D721Med (cell line): ENCODE results near the gene NAXD.
"Not testable (repeated sequence)": the region's sequence is repeated elsewhere in the genome, so short reads cannot be mapped to it uniquely, and the experiment has no call there.

Experiments
- DNase-seq: peaks from one replicate; pipeline ENCODE4 v3.0.0; 2011; ENCODE audit warnings: low spot score; ENCODE audit not compliant: insufficient read length
- FAIRE-seq: peaks from 2 replicates; lab custom pipeline; 2011; peaks lifted over from hg19 to GRCh38; lab: Jason Lieb, UNC
- TF ChIP-seq, protein P1 (sequence below): IDR thresholded peaks from 2 replicates; pipeline ENCODE4 v1.5.1; 2012; ENCODE audit warnings: mild to moderate bottlenecking, control low read depth; ENCODE audit not compliant: insufficient read depth; ENCODE audit errors: missing control alignments

The NAXD gene

DNA sequence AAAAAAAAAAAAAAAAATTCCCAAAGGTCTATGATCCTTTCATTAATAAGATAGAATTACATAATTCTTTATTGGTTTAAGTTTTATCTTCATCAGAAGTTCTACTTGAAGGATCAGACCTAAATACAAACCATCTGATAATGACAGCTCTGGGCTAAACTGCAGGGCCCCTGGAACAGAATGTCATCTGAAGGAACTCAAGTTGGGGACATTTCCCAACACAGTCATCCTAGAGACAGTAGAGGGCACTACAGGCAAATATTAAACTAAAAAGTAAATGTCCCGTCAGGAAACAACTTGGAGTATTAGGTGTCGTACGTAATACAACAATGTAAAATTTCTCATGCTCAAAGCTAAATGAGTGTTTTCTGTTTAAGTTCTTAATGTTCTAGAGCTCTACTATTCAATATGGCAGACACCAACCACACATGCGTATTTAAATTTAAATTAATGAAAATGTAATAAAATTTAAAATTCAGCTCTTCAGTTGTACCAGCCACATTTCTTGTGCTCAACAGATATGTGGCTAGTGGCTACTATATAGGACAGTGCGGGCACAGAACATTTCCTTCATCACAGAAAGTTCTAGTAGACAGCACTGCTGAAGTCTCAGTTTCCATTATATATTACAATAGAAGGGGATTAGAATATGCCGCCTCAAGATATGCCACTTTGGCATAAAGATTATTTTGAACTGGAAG is 21.8 kb upstream of the NAXD start:
- DNase-seq: no peak
- TF ChIP-seq, protein P1, sequence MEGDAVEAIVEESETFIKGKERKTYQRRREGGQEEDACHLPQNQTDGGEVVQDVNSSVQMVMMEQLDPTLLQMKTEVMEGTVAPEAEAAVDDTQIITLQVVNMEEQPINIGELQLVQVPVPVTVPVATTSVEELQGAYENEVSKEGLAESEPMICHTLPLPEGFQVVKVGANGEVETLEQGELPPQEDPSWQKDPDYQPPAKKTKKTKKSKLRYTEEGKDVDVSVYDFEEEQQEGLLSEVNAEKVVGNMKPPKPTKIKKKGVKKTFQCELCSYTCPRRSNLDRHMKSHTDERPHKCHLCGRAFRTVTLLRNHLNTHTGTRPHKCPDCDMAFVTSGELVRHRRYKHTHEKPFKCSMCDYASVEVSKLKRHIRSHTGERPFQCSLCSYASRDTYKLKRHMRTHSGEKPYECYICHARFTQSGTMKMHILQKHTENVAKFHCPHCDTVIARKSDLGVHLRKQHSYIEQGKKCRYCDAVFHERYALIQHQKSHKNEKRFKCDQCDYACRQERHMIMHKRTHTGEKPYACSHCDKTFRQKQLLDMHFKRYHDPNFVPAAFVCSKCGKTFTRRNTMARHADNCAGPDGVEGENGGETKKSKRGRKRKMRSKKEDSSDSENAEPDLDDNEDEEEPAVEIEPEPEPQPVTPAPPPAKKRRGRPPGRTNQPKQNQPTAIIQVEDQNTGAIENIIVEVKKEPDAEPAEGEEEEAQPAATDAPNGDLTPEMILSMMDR: peak; percentile 72
- no peak for FAIRE-seq

DNA sequence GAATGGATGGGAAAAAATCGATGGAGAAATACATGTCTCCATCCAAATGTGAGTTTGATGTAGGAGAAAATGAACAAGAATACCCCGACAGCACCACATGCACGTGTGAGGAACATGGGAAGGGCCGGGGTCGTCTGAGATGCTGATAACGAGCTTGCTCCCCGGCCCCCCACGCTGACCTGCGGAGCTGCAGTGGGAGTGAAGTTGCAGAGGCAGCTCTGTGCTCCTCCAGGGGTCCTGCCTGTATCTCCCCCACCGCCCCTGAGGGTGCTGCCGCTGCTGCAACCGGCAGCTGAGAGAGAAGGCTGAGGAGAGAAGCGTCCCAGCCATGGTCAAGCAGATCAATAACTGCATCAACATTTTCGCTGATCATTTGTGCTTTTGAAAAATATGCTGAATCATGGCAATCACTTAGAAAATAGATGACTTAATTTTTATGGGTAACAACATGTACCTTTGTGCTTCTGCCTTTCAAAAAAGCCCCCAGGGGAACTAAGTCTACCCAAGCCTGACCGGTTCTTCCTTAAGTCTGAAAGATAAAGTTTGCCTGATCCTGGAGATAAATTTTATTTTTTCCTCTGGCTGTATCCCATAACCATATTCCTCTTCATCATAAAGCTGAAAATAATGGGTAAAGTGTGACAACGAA is 18.2 kb upstream of the NAXD start:
- TF ChIP-seq, protein P1: no peak
- no peak for FAIRE-seq
- DNase-seq: no peak

DNA sequence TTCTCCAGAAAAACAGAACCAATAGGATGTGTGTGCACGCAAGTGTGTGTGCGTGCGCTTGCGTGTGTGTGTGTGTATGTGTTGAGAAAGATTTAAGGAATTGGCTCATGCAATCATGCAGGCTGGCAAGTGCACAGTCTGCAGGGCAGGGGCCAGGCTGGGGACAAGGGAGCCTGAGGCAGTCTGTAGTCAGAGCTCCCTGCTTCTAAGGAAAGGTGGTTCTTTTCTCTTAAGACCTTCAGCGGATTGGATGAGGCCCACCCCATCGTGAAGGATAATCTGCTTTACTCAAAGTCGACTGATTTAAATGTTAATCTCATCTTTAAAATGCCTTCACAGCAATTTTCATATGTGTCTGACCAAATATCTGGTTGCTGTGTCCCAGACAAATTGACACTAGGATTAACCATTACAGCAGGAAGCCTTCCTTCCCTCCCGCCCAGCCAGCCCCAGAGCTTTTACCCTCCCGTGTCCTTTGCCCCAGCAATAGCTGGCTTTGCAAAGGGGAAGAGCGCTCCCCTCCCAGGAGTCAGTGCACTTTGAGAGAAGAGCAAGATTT is 15.0 kb upstream of the NAXD start:
- FAIRE-seq (no peak), DNase-seq (no peak)
- TF ChIP-seq, protein P1: no peak

DNA sequence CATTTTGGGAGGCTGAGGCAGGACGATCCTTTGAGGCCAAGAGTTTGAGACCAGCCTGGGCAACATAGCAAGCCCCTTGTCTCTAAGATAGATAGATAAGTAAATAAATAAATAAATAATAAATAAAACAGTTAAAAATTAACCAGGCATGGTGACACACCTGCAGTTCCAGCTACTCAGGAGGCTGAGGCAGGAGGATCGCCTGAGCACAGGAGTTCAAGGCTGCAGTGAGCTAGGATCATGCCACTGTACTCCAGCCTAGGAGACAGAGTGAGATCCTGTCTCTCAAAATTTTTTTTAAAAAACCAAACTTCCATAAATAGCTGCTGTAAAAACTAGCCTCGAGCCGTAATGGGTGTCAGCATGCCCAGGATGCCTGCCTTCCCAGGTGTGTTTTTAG is 14.4 kb upstream of the NAXD start:
- TF ChIP-seq, protein P1: no peak
- no peak for FAIRE-seq
- no peak for DNase-seq

DNA sequence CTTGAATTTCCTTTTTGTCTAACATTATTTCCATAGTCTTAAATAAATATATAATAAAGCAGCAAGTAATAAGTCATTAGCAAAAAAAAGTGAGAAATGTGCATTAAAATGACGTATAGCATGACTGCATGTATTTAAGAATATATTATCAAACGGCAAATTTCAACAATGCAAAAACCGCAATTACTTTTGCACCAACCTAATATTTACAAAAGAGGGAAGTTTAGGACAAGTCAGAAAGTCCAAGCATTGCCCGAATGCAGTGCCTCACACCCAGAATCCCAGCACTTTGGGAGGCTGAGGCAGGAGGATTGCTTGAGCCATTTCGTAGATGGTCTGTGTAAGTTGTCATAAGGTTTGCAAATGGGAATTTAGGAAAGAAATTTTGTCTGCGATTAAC is 10.2 kb upstream of the NAXD start:
- TF ChIP-seq, protein P1: no peak
- FAIRE-seq: no peak
- DNase-seq: no peak

DNA sequence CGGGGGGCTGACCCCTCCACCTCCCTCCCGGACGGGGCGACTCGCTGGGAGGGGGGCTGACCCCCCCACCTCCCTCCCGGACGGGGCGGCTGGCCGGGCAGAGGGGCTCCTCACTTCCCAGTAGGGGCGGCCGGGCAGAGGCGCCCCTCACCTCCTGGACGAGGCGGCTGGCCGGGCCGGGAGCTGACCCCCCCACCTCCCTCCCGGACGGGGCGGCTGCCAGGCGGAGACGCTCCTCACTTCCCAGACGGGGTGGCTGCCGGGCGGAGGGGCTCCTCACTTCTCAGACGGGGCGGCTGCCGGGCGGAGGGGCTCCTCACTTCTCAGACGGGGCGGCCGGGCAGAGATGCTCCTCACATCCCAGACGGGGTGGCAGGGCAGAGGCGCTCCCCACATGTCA is 9.1 kb upstream of the NAXD start:
- DNase-seq, FAIRE-seq: not testable (repeated sequence)

DNA sequence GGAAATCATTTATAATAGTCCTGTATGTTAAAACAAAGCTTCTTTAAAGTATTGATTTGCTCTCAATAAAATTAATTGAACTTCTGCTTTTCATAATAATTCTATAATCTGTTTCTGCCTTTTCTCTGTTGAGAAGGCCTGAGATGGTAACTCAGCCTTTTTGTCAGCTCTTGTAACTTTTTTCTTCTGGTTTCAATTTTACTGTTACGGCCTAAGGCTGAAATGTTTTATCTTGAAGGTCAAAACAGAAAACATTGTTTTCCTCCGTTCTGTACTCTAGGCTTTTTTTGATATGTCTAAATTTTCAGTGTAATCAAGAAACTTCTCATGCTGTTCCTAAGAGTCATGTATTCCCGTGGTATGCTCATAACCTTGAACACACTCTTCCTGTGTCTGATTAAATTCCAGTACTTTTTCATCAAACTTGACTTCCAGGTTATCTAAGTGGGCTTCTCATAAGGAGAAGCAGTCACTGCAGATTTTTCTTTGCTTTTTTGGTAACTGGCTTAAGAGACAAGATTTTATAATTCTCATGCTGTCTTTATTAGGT is 7.6 kb upstream of the NAXD start:
- DNase-seq (no peak), FAIRE-seq (no peak)
- TF ChIP-seq, protein P1: no peak
